IMR-90 (cell line): ENCODE results near the gene TRHDE. TPM values are rescaled to one million over a fixed set of nuclear protein-coding genes. Genes with fewer than 3 reads are reported as not detected.

Experiments
- ATAC-seq: fragments of 200-7000 bp; cut with Tn5 transposase; 2 replicates; pipeline ENCODE4 v1.9.1; 2020; ENCODE audit warnings: low read depth, mild to moderate bottlenecking, moderate library complexity
- BruUV-seq: library from RNA; stranded (reverse); fragments of 400-500 nt; replicated peaks from 2 replicates; lab custom pipeline; 2021; lab: Mats Ljungman, UMichigan
- CTCF ChIA-PET: fragments of 300-600 bp; formaldehyde crosslinking; extraction: SDS; loops from one replicate; lab custom pipeline; 2021; ENCODE audit warnings: antibody characterized with exemption; lab: Yijun Ruan, JAX
- POLR2A ChIA-PET: fragments of 300-600 bp; sonication (Branson Sonifier 250); formaldehyde crosslinking; loops from one replicate; lab custom pipeline; 2022; ENCODE audit warnings: antibody characterized with exemption; ENCODE audit not compliant: unreplicated experiment; lab: Charles Lee
- DNase-seq: peaks from one replicate; pipeline ENCODE4 v3.0.0; 2013
- H2AFZ ChIP-seq: replicated peaks from 2 replicates; pipeline ENCODE3; 2013; ENCODE audit warnings: low read length, mild to moderate bottlenecking; ENCODE audit not compliant: poor library complexity
- H2AK5ac ChIP-seq: 2 replicates; pipeline ENCODE4 v1.6.1; 2013; ENCODE audit warnings: low read depth, low read length, inconsistent platforms
- H2AK9ac ChIP-seq: replicated peaks from 2 replicates; pipeline ENCODE3; 2013; ENCODE audit warnings: mild to moderate bottlenecking, low read depth, low read length, moderate library complexity; ENCODE audit not compliant: poor library complexity
- H2BK120ac ChIP-seq: 2 replicates; pipeline ENCODE4 v1.6.1; 2013; ENCODE audit warnings: low read depth, low read length, inconsistent platforms
- H2BK15ac ChIP-seq: 3 replicates; pipeline ENCODE4 v1.6.1; 2013; ENCODE audit warnings: low read depth, low read length, inconsistent platforms
- H2BK20ac ChIP-seq: 2 replicates; pipeline ENCODE4 v1.6.1; 2013; ENCODE audit warnings: low read depth, mild to moderate bottlenecking, inconsistent platforms, low read length, moderate library complexity
- H2BK5ac ChIP-seq: 2 replicates; pipeline ENCODE4 v1.6.1; 2013; ENCODE audit warnings: mild to moderate bottlenecking, low read depth, low read length, inconsistent platforms; ENCODE audit not compliant: poor library complexity, severe bottlenecking
- H3K14ac ChIP-seq: replicated peaks from 2 replicates; pipeline ENCODE4 v1.6.1; 2013; ENCODE audit warnings: low read depth, low read length, inconsistent platforms
- H3K18ac ChIP-seq: 2 replicates; pipeline ENCODE4 v1.6.1; 2013; ENCODE audit warnings: low read depth, low read length, control low read depth
- H3K23ac ChIP-seq: 2 replicates; pipeline ENCODE4 v1.6.1; 2013; ENCODE audit warnings: low read depth, low read length, inconsistent platforms
- H3K27ac ChIP-seq: 2 replicates; pipeline ENCODE4 v1.5.1; 2013; ENCODE audit warnings: mild to moderate bottlenecking, control low read depth, low read length; ENCODE audit not compliant: insufficient read depth
- H3K27me3 ChIP-seq: 2 replicates; pipeline ENCODE4 v1.6.1; 2013; ENCODE audit warnings: low read length; ENCODE audit not compliant: control insufficient read depth, insufficient read depth
- H3K36me3 ChIP-seq: 2 replicates; pipeline ENCODE4 v1.6.1; 2013; ENCODE audit warnings: low read length, mixed read lengths; ENCODE audit not compliant: control insufficient read depth, insufficient read depth
- H3K4ac ChIP-seq: 2 replicates; pipeline ENCODE4 v1.6.1; 2013; ENCODE audit warnings: low read depth, low read length, inconsistent platforms
- H3K4me1 ChIP-seq: 2 replicates; pipeline ENCODE4 v1.6.1; 2013; ENCODE audit warnings: low read length, mixed read lengths; ENCODE audit not compliant: control insufficient read depth, insufficient read depth
- H3K4me2 ChIP-seq: 2 replicates; pipeline ENCODE4 v1.6.1; 2013; ENCODE audit warnings: low read depth, mild to moderate bottlenecking, control low read depth, low read length, moderate library complexity
- H3K4me3 ChIP-seq: 2 replicates; pipeline ENCODE4 v1.5.1; 2013; ENCODE audit warnings: low read depth, mild to moderate bottlenecking, control low read depth, low read length, moderate library complexity; ENCODE audit not compliant: insufficient read depth
- H3K56ac ChIP-seq: 2 replicates; pipeline ENCODE4 v1.6.1; 2013; ENCODE audit warnings: low read length, inconsistent platforms; ENCODE audit not compliant: insufficient read depth; ENCODE audit errors: extremely low read depth
- H3K79me1 ChIP-seq, 2 experiments: 2 replicates each; pipeline ENCODE4 v1.6.1; 2013; ENCODE audit warnings: low read length in 2 of 2, inconsistent platforms in 1 of 2, low read depth in 1 of 2
- H3K9ac ChIP-seq: 2 replicates; pipeline ENCODE4 v1.6.1; 2013; ENCODE audit warnings: low read depth, low read length, control low read depth
- H3K9me1 ChIP-seq: 2 replicates; pipeline ENCODE4 v1.6.1; 2013; ENCODE audit warnings: low read length, inconsistent platforms; ENCODE audit not compliant: insufficient read depth
- H3K9me3 ChIP-seq: 2 replicates; pipeline ENCODE4 v1.6.1; 2013; ENCODE audit warnings: low read length; ENCODE audit not compliant: control insufficient read depth, insufficient read depth
- H4K20me1 ChIP-seq: 2 replicates; pipeline ENCODE4 v1.6.1; 2013; ENCODE audit warnings: low read length, inconsistent platforms; ENCODE audit not compliant: insufficient read depth
- H4K5ac ChIP-seq: 2 replicates; pipeline ENCODE4 v1.6.1; 2013; ENCODE audit warnings: mild to moderate bottlenecking, low read depth, low read length, control low read depth
- H4K8ac ChIP-seq, 2 experiments: 2 replicates each; pipeline ENCODE4 v1.6.1; 2013; ENCODE audit warnings: low read depth in 2 of 2, low read length in 2 of 2, control low read depth in 1 of 2, inconsistent platforms in 1 of 2
- H4K91ac ChIP-seq: 2 replicates; pipeline ENCODE4 v1.6.1; 2013; ENCODE audit warnings: low read depth, low read length, inconsistent platforms; ENCODE audit not compliant: insufficient read depth
- CEBPB ChIP-seq: IDR thresholded peaks from 2 replicates; pipeline ENCODE4 v1.6.1; 2012; ENCODE audit warnings: low read depth, low read length, improper control_type of control experiment
- FOS ChIP-seq: fragments of 150-350 bp; IDR thresholded peaks from 2 replicates; pipeline ENCODE4 v1.6.1; 2016; ENCODE audit warnings: low read depth, low read length
- RAD21 ChIP-seq: IDR thresholded peaks from 2 replicates; pipeline ENCODE4 v1.6.1; 2012; ENCODE audit warnings: low read length, improper control_type of control experiment
- RCOR1 ChIP-seq: IDR thresholded peaks from 2 replicates; pipeline ENCODE4 v1.6.1; 2012; ENCODE audit warnings: mild to moderate bottlenecking, low read length, improper control_type of control experiment; ENCODE audit not compliant: insufficient replicate concordance
- RFX5 ChIP-seq: IDR thresholded peaks from 2 replicates; pipeline ENCODE4 v1.8.0; 2012; ENCODE audit warnings: low read depth, mild to moderate bottlenecking, low read length, moderate library complexity
- WGBS, 2 experiments: methylation state at CpG; one replicate each; pipeline versions ENCODE4 v1.1.5 to v1.1.7; 2013; ENCODE audit warnings: missing lambda C conversion rate in 2 of 2; ENCODE audit not compliant: insufficient read length in 1 of 2; ENCODE audit errors: extremely low coverage in 2 of 2; 5-methylcytosine and 5-hydroxymethylcytosine counted together
- dilution Hi-C: fragments of 300-500 bp; cut with HindIII; formaldehyde crosslinking; loops from one replicate; pipeline ENCODE4 v1.14.3; 2018; ENCODE audit warnings: low sequenced_read_pairs; ENCODE audit not compliant: unreplicated experiment
- in situ Hi-C: fragments of 300-500 bp; cut with MboI; formaldehyde crosslinking; loops from 3 replicates; pipeline ENCODE4 v1.14.3; 2019; ENCODE audit warnings: low sequenced_read_pairs, inconsistent platforms, mixed read lengths
- intact Hi-C: fragments of 100-400 bp; cut with micrococcal nuclease; formaldehyde crosslinking; loops from 2 replicates; pipeline ENCODE4 v1.10.0; 2022
- polyA plus RNA-seq, 3 experiments: library from polyadenylated mRNA; depleted of rRNA; stranded (reverse); fragments of >200 nt; gene quantifications; 2 replicates each; pipeline ENCODE4 v1.2.3, GENCODE V29; 2012; ENCODE audit warnings: low replicate concordance in 1 of 3
- total RNA-seq: library from RNA; depleted of rRNA; stranded (reverse); fragments of >200 nt; gene quantifications from 2 replicates; pipeline ENCODE4 v1.2.3, GENCODE V29; 2012
- TF ChIP-seq, protein P1 (sequence below): conservative IDR thresholded peaks from 2 replicates; pipeline ENCODE4 v1.5.1; 2012; ENCODE audit warnings: mild to moderate bottlenecking, low read depth, low read length, improper control_type of control experiment

TRHDE gene
- total and polyA plus RNA-seq, 2 of the 4 experiments (the other 2 are of a cell fraction): 33.7 to 65.1 TPM

DNA sequence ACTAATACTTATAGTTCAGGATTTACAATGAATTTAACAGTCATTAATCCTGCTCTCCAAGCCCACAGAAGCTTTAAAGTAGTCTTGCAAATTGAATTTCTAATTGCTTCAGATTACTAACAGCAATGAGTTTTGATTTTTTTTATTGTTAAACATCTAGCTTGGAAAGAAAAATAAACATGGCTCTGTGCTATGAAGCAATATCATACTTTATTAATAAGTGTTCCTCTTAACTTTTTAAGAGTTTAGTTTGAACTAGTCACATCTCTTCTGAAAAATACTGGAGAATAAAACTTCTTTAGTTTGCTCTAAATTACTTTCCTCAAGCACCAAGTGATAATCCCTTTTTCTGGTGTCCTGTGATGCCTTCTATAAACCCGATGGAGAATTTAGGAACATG is 250.2 kb downstream of the TRHDE start:
- no TSS peak for BruUV-seq
- H3K9me1 ChIP-seq: peaks cover 6% of the 10 kb centered on the region; the same call in 1 of the 2 replicates
- no peak overlapping the region for H4K91ac ChIP-seq
- no CpG with 5 or more reads among the region's 1 CpG for WGBS, 2 experiments
- H3K79me1 ChIP-seq: peaks cover 4 to 20% of the 10 kb centered on the region in 2 experiments; a peak in 3 of 4 replicates
- no peak overlapping the region for H3K56ac ChIP-seq
- no peak overlapping the region for H3K4me3 ChIP-seq
- H3K9ac ChIP-seq: peak overlapping the region; percentile 46; the same call in 1 of the 2 replicates
- H4K5ac ChIP-seq: peak overlapping the region; percentile 78
- H3K23ac ChIP-seq: no peak overlapping the region
- peaks cover 9% of the 10 kb centered on the region for H3K4me1 ChIP-seq
- DNase-seq: peak; percentile 50
- no peak overlapping the region for H3K4ac ChIP-seq
- POLR2A ChIA-PET: no interaction called here
- peak; percentile 61 for ATAC-seq
- no peak overlapping the region for H2AK5ac ChIP-seq
- no peaks in the 10 kb centered on the region for H4K20me1 ChIP-seq
- in situ Hi-C loops (no loop called here), intact Hi-C loops (no loop called here), dilution Hi-C loops (no loop called here)
- no peaks in the 10 kb centered on the region for H3K9me3 ChIP-seq
- H2BK120ac ChIP-seq: no peak overlapping the region
- no peak overlapping the region for H2AK9ac ChIP-seq
- no peak overlapping the region for H2BK5ac ChIP-seq
- peak overlapping the region; percentile 29; the same call in 1 of the 2 replicates for H3K27ac ChIP-seq
- H2BK15ac ChIP-seq: no peak overlapping the region
- no peaks in the 10 kb centered on the region for H3K27me3 ChIP-seq
- peaks cover 1% of the 10 kb centered on the region; the same call in 1 of the 2 replicates for H3K36me3 ChIP-seq
- CTCF ChIA-PET: no interaction called here
- H3K14ac ChIP-seq: no peak overlapping the region
- no peak overlapping the region for H4K8ac ChIP-seq
- TF ChIP-seq RFX5: no peak
- TF ChIP-seq RCOR1: no peak
- TF ChIP-seq CEBPB: peak; percentile 86
- TF ChIP-seq, protein P1, sequence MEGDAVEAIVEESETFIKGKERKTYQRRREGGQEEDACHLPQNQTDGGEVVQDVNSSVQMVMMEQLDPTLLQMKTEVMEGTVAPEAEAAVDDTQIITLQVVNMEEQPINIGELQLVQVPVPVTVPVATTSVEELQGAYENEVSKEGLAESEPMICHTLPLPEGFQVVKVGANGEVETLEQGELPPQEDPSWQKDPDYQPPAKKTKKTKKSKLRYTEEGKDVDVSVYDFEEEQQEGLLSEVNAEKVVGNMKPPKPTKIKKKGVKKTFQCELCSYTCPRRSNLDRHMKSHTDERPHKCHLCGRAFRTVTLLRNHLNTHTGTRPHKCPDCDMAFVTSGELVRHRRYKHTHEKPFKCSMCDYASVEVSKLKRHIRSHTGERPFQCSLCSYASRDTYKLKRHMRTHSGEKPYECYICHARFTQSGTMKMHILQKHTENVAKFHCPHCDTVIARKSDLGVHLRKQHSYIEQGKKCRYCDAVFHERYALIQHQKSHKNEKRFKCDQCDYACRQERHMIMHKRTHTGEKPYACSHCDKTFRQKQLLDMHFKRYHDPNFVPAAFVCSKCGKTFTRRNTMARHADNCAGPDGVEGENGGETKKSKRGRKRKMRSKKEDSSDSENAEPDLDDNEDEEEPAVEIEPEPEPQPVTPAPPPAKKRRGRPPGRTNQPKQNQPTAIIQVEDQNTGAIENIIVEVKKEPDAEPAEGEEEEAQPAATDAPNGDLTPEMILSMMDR: no peak
- TF ChIP-seq RAD21: no peak
- no peak for TF ChIP-seq FOS
- H2BK20ac ChIP-seq: no peak overlapping the region
- peak overlapping the region; percentile 77 for H3K4me2 ChIP-seq
- no peak overlapping the region for H2AFZ ChIP-seq
- peak overlapping the region; percentile 83; the same call in 1 of the 2 replicates for H3K18ac ChIP-seq
